Thoracic aorta (tissue), 2 donors: Measurements from ENCODE around the gene DCC. TPM values are rescaled to one million over a fixed set of nuclear protein-coding genes. Genes with fewer than 3 reads are reported as not detected.

Experiments
- ATAC-seq: fragments of 150-250 bp; one replicate; pipeline ENCODE4 v1.8.0; 2017; ENCODE audit warnings: low read depth; ENCODE audit not compliant: insufficient number of reproducible peaks, low FRiP score
- DNase-seq: peaks from one replicate; pipeline ENCODE4 v3.0.0-alpha.2; 2020; ENCODE audit warnings: low spot score
- H3K27ac ChIP-seq, 2 donors: fragments of 200-600 bp; sonication (generic); 1 replicate in 1 of 2; 2 replicates in 1 of 2; pipeline ENCODE4 v1.5.1; 2016; ENCODE audit warnings: mild to moderate bottlenecking in 2 of 2, moderate library complexity in 2 of 2
- H3K27me3 ChIP-seq: fragments of 200-600 bp; sonication (generic); replicated peaks from 2 replicates; pipeline ENCODE4 v1.6.0; 2016; ENCODE audit warnings: mild to moderate bottlenecking; ENCODE audit not compliant: insufficient read depth
- H3K36me3 ChIP-seq: fragments of 200-600 bp; sonication (generic); one replicate; pipeline ENCODE4 v1.5.1; 2016
- H3K4me1 ChIP-seq, 2 donors: fragments of 200-600 bp; sonication (generic); 1 replicate in 1 of 2; 2 replicates in 1 of 2; pipeline versions ENCODE4 v1.5.1 to v1.6.0; 2016; ENCODE audit warnings: low read depth in 2 of 2, mild to moderate bottlenecking in 1 of 2; ENCODE audit not compliant: control insufficient read depth in 1 of 2
- H3K4me3 ChIP-seq: fragments of 200-600 bp; sonication (generic); 2 replicates; pipeline ENCODE4 v1.5.1; 2016; ENCODE audit warnings: mild to moderate bottlenecking
- H3K9me3 ChIP-seq: fragments of 200-600 bp; sonication (generic); 2 replicates; pipeline ENCODE4 v1.5.1; 2016
- CTCF ChIP-seq: fragments of 200-600 bp; sonication (generic); IDR thresholded peaks from one replicate; pipeline ENCODE4 v1.5.1; 2019; ENCODE audit warnings: antibody characterized with exemption
- total RNA-seq, 2 donors: library from RNA; depleted of rRNA; stranded (reverse); fragments of >200 nt; gene quantifications; one replicate each; pipeline versions ENCODE4 v1.1.0 to v1.2.3, GENCODE V29; 2016

Gene DCC
- total RNA-seq, 2 donors from 2014 or later = not detected

GRCh38 chr18:52701219-52701935 lies 361.4 kb downstream of the DCC start:
- no peak for DNase-seq
- TF ChIP-seq CTCF = no peak
- no peaks in the 10 kb centered on the region for H3K36me3 ChIP-seq
- no peaks in the 10 kb centered on the region for H3K4me1 ChIP-seq
- ATAC-seq = no peak
- H3K9me3 ChIP-seq = no peaks in the 10 kb centered on the region
- no peaks in the 10 kb centered on the region for H3K27me3 ChIP-seq
- no peak overlapping the region for H3K4me3 ChIP-seq
- no peak overlapping the region for H3K27ac ChIP-seq

GRCh38 chr18:52715421-52715820 lies 375.4 kb downstream of the DCC start:
- no peaks in the 10 kb centered on the region for H3K4me1 ChIP-seq
- no peaks in the 10 kb centered on the region for H3K36me3 ChIP-seq
- no peaks in the 10 kb centered on the region for H3K27me3 ChIP-seq
- H3K4me3 ChIP-seq = no peak overlapping the region
- no peak for TF ChIP-seq CTCF
- no peak for DNase-seq
- ATAC-seq = no peak
- H3K9me3 ChIP-seq = no peaks in the 10 kb centered on the region
- no peak overlapping the region for H3K27ac ChIP-seq

- no peaks in the 10 kb centered on the region for H3K9me3 ChIP-seq
- DNase-seq = no peak
- H3K4me3 ChIP-seq = no peak overlapping the region
- no peaks in the 10 kb centered on the region for H3K27me3 ChIP-seq
- no peak for ATAC-seq
- no peaks in the 10 kb centered on the region for H3K36me3 ChIP-seq
- no peak for TF ChIP-seq CTCF
- no peaks in the 10 kb centered on the region for H3K4me1 ChIP-seq
- no peak overlapping the region for H3K27ac ChIP-seq
Measured at GRCh38 chr18:52715991-52716390, 376.0 kb downstream of the DCC start.

GRCh38 chr18:52716973-52717372 lies 377.0 kb downstream of the DCC start:
- no peak for TF ChIP-seq CTCF
- Histone ChIP-seq H3K27ac (no peak overlapping the region), H3K27me3 (no peaks in the 10 kb centered on the region), H3K4me1 (no peaks in the 10 kb centered on the region), H3K4me3 (no peak overlapping the region), H3K9me3 (no peaks in the 10 kb centered on the region), H3K36me3 (no peaks in the 10 kb centered on the region)
- ATAC-seq (no peak), DNase-seq (no peak)

- H3K9me3 ChIP-seq = no peaks in the 10 kb centered on the region
- H3K4me1 ChIP-seq = no peaks in the 10 kb centered on the region
- DNase-seq = no peak
- H3K36me3 ChIP-seq = no peaks in the 10 kb centered on the region
- no peaks in the 10 kb centered on the region for H3K27me3 ChIP-seq
- no peak overlapping the region for H3K4me3 ChIP-seq
- no peak for ATAC-seq
- H3K27ac ChIP-seq = no peak overlapping the region
- TF ChIP-seq CTCF = no peak
Measured at GRCh38 chr18:52722904-52723303, 382.9 kb downstream of the DCC start.
